ENCODE data around the gene RRAS.

- TF ChIP-seq CTCF (IDR thresholded peaks at IDR 0.05; ENCODE audit: low read length) (no peak), EZH2 (optimal IDR thresholded peaks at IDR 0.05; ENCODE audit: low read depth, low read length) (no peak)
Observed at GRCh38 chr19:49596407-49596806, 43.5 kb downstream of the RRAS start.
